Keratinocyte (primary cell): ENCODE results near the gene IL11. TPM values are rescaled to one million over a fixed set of nuclear protein-coding genes. Genes with fewer than 3 reads are reported as not detected.
"Not testable (repeated sequence)": the region's sequence is repeated elsewhere in the genome, so short reads cannot be mapped to it uniquely, and the experiment has no call there.

Experiments used
- DNase-seq: peaks from one replicate; pipeline ENCODE4 v3.0.0-alpha.2; 2011; ENCODE audit warnings: low read depth, missing footprints, low spot score
- FAIRE-seq: peaks from 2 replicates; lab custom pipeline; 2011; peaks lifted over from hg19 to GRCh38; lab: Jason Lieb, UNC
- H2AFZ ChIP-seq: 2 replicates; pipeline ENCODE4 v1.6.0; 2012; ENCODE audit warnings: low read length, control low read depth, inconsistent platforms; ENCODE audit not compliant: control insufficient read depth
- H3K27ac ChIP-seq: 2 replicates; pipeline ENCODE4 v1.5.1; 2011; ENCODE audit warnings: low read length; ENCODE audit not compliant: control insufficient read depth, insufficient read depth
- H3K27me3 ChIP-seq: 3 replicates; pipeline ENCODE4 v1.6.0; 2011; ENCODE audit warnings: low read length; ENCODE audit not compliant: control insufficient read depth, insufficient read depth; ENCODE audit errors: extremely low read depth
- H3K36me3 ChIP-seq, 2 experiments: 2 replicates in 1 of 2; 3 replicates in 1 of 2; pipeline ENCODE4 v1.5.1; 2011; ENCODE audit warnings: low read length in 2 of 2, mild to moderate bottlenecking in 1 of 2; ENCODE audit not compliant: control insufficient read depth in 2 of 2, insufficient read depth in 2 of 2; ENCODE audit errors: extremely low read depth in 1 of 2
- H3K4me1 ChIP-seq: 3 replicates; pipeline ENCODE4 v1.5.1; 2011; ENCODE audit warnings: low read length; ENCODE audit not compliant: control insufficient read depth, insufficient read depth; ENCODE audit errors: extremely low read depth
- H3K4me2 ChIP-seq: 3 replicates; pipeline ENCODE4 v1.6.0; 2011; ENCODE audit warnings: low read depth, low read length; ENCODE audit not compliant: control insufficient read depth, insufficient read depth; ENCODE audit errors: extremely low read depth
- H3K4me3 ChIP-seq, 3 experiments: fragments of 200-600 bp in 1 of 3; sonication (generic) in 1 of 3; 2 replicates in 2 of 3; 3 replicates in 1 of 3; pipeline ENCODE4 v1.5.1; 2011 to 2016; ENCODE audit warnings: low read length in 3 of 3, mild to moderate bottlenecking in 3 of 3, control low read depth in 2 of 3, inconsistent platforms in 1 of 3, low read depth in 1 of 3, mixed read lengths in 1 of 3, mixed run types in 1 of 3, moderate library complexity in 1 of 3; ENCODE audit not compliant: control insufficient read depth in 2 of 3, insufficient read depth in 2 of 3; ENCODE audit errors: extremely low read depth in 1 of 3
- H3K79me2 ChIP-seq: 2 replicates; pipeline ENCODE4 v1.6.0; 2012; ENCODE audit warnings: low read length; ENCODE audit not compliant: control insufficient read depth, insufficient read depth
- H3K9ac ChIP-seq: 3 replicates; pipeline ENCODE4 v1.6.0; 2011; ENCODE audit warnings: low read length; ENCODE audit not compliant: control insufficient read depth, insufficient read depth; ENCODE audit errors: extremely low read depth
- H3K9me1 ChIP-seq: 3 replicates; pipeline ENCODE4 v1.6.0; 2011; ENCODE audit warnings: low read length; ENCODE audit not compliant: control insufficient read depth, insufficient read depth; ENCODE audit errors: extremely low read depth
- H3K9me3 ChIP-seq: 2 replicates; pipeline ENCODE4 v1.5.1; 2012; ENCODE audit warnings: low read depth, low read length; ENCODE audit not compliant: control insufficient read depth
- H4K20me1 ChIP-seq: 3 replicates; pipeline ENCODE4 v1.6.0; 2011; ENCODE audit warnings: low read length; ENCODE audit not compliant: control insufficient read depth, insufficient read depth; ENCODE audit errors: extremely low read depth
- CTCF ChIP-seq, 3 experiments: IDR thresholded peaks in 1 of 3; conservative IDR thresholded peaks in 1 of 3; optimal IDR thresholded peaks in 1 of 3; 2 replicates in 2 of 3; 3 replicates in 1 of 3; pipeline versions ENCODE3 to v1.5.1; 2011; ENCODE audit warnings: low read length in 3 of 3, mild to moderate bottlenecking in 3 of 3, moderate library complexity in 2 of 3, control low read depth in 1 of 3, inconsistent platforms in 1 of 3; ENCODE audit not compliant: insufficient read depth in 2 of 3; ENCODE audit errors: extremely low read depth in 1 of 3
- EZH2 ChIP-seq: IDR thresholded peaks from one replicate; pipeline ENCODE4 v1.6.1; 2012; ENCODE audit warnings: inconsistent platforms, mild to moderate bottlenecking, low read length, moderate library complexity
- dilution Hi-C: fragments of 300-500 bp; cut with MboI; formaldehyde crosslinking; loops from one replicate; pipeline ENCODE4 v1.7.0; 2020; ENCODE audit warnings: low sequenced_read_pairs; ENCODE audit not compliant: extremely low pct_ligation_motif_present
- polyA plus RNA-seq, 5 experiments: library from polyadenylated mRNA; depleted of rRNA in 3 of 5; stranded (reverse) in 3 of 5; stranded (forward) in 1 of 5; unstranded in 1 of 5; fragments of >200 nt; gene quantifications; 1 replicate in 1 of 5; 2 replicates in 3 of 5; 3 replicates in 1 of 5; pipeline versions ENCODE4 v1.2.1 to v1.2.3, GENCODE V29; 2011 to 2012; ENCODE audit warnings: missing spikeins in 2 of 5, low read depth in 1 of 5, low replicate concordance in 1 of 5

The IL11 gene
- polyA plus RNA-seq, 1 donor (not counting 4 experiments of a cell fraction or from before 2014, with no cell fraction given), result 2.2 TPM

GRCh38 chr19:55405638-55406037 is 35.4 kb upstream of the IL11 start:
- Histone ChIP-seq H3K79me2 (peaks cover 45% of the 10 kb centered on the region), H3K27me3 (no peaks in the 10 kb centered on the region), H2AFZ (no peak overlapping the region), H3K27ac (no peak overlapping the region), H3K36me3 (peaks cover 24 to 38% of the 10 kb centered on the region in 2 experiments), H3K9ac (no peak overlapping the region), H3K4me2 (peak overlapping the region; percentile 94), H4K20me1 (peaks cover 14% of the 10 kb centered on the region), H3K9me1 (no peaks in the 10 kb centered on the region), H3K9me3 (no peaks in the 10 kb centered on the region), H3K4me1 (peaks cover 23% of the 10 kb centered on the region), H3K4me3 (peak overlapping the region in 2 of 3 experiments; percentile 76 to 85)
- FAIRE-seq, result no peak
- TF ChIP-seq EZH2 (no peak), CTCF (optimal IDR thresholded peaks at IDR 0.05 in 1 of 3, IDR thresholded peaks at IDR 0.05 in 1 of 3, conservative IDR thresholded peaks at IDR 0.05 in 1 of 3; ENCODE audit: extremely low read depth in 1 of 3, insufficient read depth in 2 of 3, low read length in 3 of 3) (no peak)
- no peak for DNase-seq
- dilution Hi-C loops, result no loop called here

- Histone ChIP-seq H3K79me2 (peaks cover 45% of the 10 kb centered on the region), H3K9me1 (no peaks in the 10 kb centered on the region), H3K9ac (no peak overlapping the region), H3K4me3 (no peak overlapping the region), H2AFZ (no peak overlapping the region), H4K20me1 (peaks cover 14% of the 10 kb centered on the region), H3K9me3 (no peaks in the 10 kb centered on the region), H3K27me3 (no peaks in the 10 kb centered on the region), H3K4me2 (no peak overlapping the region), H3K36me3 (peaks cover 27 to 41% of the 10 kb centered on the region in 2 experiments), H3K27ac (no peak overlapping the region), H3K4me1 (peaks cover 19% of the 10 kb centered on the region)
- FAIRE-seq (no peak), DNase-seq (no peak)
- dilution Hi-C loops, result no loop called here
- no peak for TF ChIP-seq EZH2
- no peak for TF ChIP-seq CTCF (optimal IDR thresholded peaks at IDR 0.05 in 1 of 3, IDR thresholded peaks at IDR 0.05 in 1 of 3, conservative IDR thresholded peaks at IDR 0.05 in 1 of 3; ENCODE audit: extremely low read depth in 1 of 3, insufficient read depth in 2 of 3, low read length in 3 of 3)
Observed at GRCh38 chr19:55402509-55402908, 32.2 kb upstream of the IL11 start.

GRCh38 chr19:55401390-55401789 is 31.1 kb upstream of the IL11 start:
- Histone ChIP-seq H3K4me1 (peaks cover 14% of the 10 kb centered on the region), H3K36me3 (peaks cover 27 to 37% of the 10 kb centered on the region in 2 experiments), H3K79me2 (peaks cover 35% of the 10 kb centered on the region), H4K20me1 (peaks cover 11% of the 10 kb centered on the region)
- H3K9me3 ChIP-seq, H2AFZ ChIP-seq, H3K27me3 ChIP-seq, H3K4me2 ChIP-seq, H3K27ac ChIP-seq, H3K4me3 ChIP-seq, DNase-seq, H3K9ac ChIP-seq, dilution Hi-C loops, H3K9me1 ChIP-seq, FAIRE-seq: not testable (repeated sequence)
